K562 (cell line): ENCODE measurements around the gene SCIN. TPM values are rescaled to one million over a fixed set of nuclear protein-coding genes. Genes with fewer than 3 reads are reported as not detected.

Experiments used
- ARID1B ChIP-seq: fragments of 450-650 bp; IDR thresholded peaks from 2 replicates; pipeline ENCODE4 v1.6.1; 2016; ENCODE audit warnings: antibody characterized with exemption, mild to moderate bottlenecking, inconsistent platforms
- E2F5 ChIP-seq: sonication (generic); formaldehyde crosslinking; IDR thresholded peaks from 2 replicates; pipeline ENCODE4 v1.8.0; 2022; ENCODE audit warnings: mild to moderate bottlenecking, missing genetic modification reagents
- FOXO4 ChIP-seq: fragments of 450-650 bp; formaldehyde crosslinking; IDR thresholded peaks from 2 replicates; pipeline ENCODE4 v1.4.0; 2020; ENCODE audit warnings: mild to moderate bottlenecking, moderate library complexity
- HIVEP1 ChIP-seq: fragments of 250-450 bp; sonication (Bioruptor Pico); IDR thresholded peaks from 2 replicates; pipeline ENCODE4 v1.4.0; 2020; ENCODE audit warnings: mild to moderate bottlenecking
- NEUROD1 ChIP-seq: fragments of 150-350 bp; IDR thresholded peaks from 2 replicates; pipeline ENCODE4 v1.6.1; 2014; ENCODE audit warnings: borderline replicate concordance, low read length, low read depth; ENCODE audit not compliant: partially characterized antibody
- NR2C1 ChIP-seq, 2 experiments: fragments of 450-650 bp; IDR thresholded peaks; 2 replicates each; pipeline ENCODE4 v1.6.1; 2017; ENCODE audit warnings: mild to moderate bottlenecking in 2 of 2, antibody characterized with exemption in 1 of 2, inconsistent platforms in 1 of 2, missing compliant biosample characterization in 1 of 2, missing genetic modification characterization in 1 of 2
- POLR2H ChIP-seq: IDR thresholded peaks from 2 replicates; pipeline ENCODE4 v1.6.1; 2016; ENCODE audit warnings: missing genetic modification characterization, low read depth, mild to moderate bottlenecking, control low read depth, missing compliant biosample characterization, moderate library complexity
- POLR3G ChIP-seq: IDR thresholded peaks from 2 replicates; pipeline ENCODE4 v1.6.1; 2011; ENCODE audit not compliant: insufficient read length, insufficient replicate concordance; ENCODE audit errors: extremely low read depth
- RBM22 ChIP-seq: fragments of 200-400 bp; formaldehyde crosslinking; IDR thresholded peaks from 2 replicates; pipeline ENCODE4 v1.6.1; 2018; ENCODE audit warnings: low read length, low read depth; ENCODE audit not compliant: poor library complexity, severe bottlenecking
- TBP ChIP-seq: optimal IDR thresholded peaks from 2 replicates; pipeline ENCODE3; 2011; ENCODE audit warnings: low read depth, low read length, improper control_type of control experiment
- ZBTB11 ChIP-seq, 3 experiments: fragments of 200-800 bp in 1 of 3; fragments of 250-450 bp in 1 of 3; fragments of 450-650 bp in 1 of 3; sonication (Bioruptor Pico) in 1 of 3; sonication (Bioruptor generic) in 1 of 3; formaldehyde crosslinking in 1 of 3; IDR thresholded peaks; 2 replicates each; pipeline versions ENCODE4 v1.6.1 to v1.8.0; 2016 to 2022; ENCODE audit warnings: mild to moderate bottlenecking in 2 of 3, missing genetic modification characterization in 2 of 3, missing compliant biosample characterization in 1 of 3, moderate library complexity in 1 of 3
- ZBTB12 ChIP-seq: fragments of 250-450 bp; sonication (Bioruptor Pico); IDR thresholded peaks from 2 replicates; pipeline ENCODE4 v1.4.0; 2020
- ZNF274 ChIP-seq: IDR thresholded peaks from 2 replicates; pipeline ENCODE4 v1.6.1; 2011; ENCODE audit warnings: low read depth, mild to moderate bottlenecking, low read length, moderate library complexity, borderline replicate concordance
- ZNF280B ChIP-seq: fragments of 250-450 bp; sonication (Bioruptor Pico); IDR thresholded peaks from 2 replicates; pipeline ENCODE4 v1.5.1; 2021; ENCODE audit warnings: mild to moderate bottlenecking
- polyA plus RNA-seq, 8 experiments: library from polyadenylated mRNA; depleted of rRNA in 4 of 8; stranded (reverse) in 5 of 8; unstranded in 3 of 8; fragments of >200 nt; fragmentation: Nextera tagmentation in 2 of 8; fragmentation: Illumina TruSeq in 1 of 8; extraction: Ambion mirVana in 2 of 8; extraction: Trizol in 1 of 8; gene quantifications; 2 replicates each; pipeline versions ENCODE4 v1.2.1 to v1.2.3, GENCODE V29; 2011 to 2014; ENCODE audit warnings: inconsistent platforms in 1 of 8, missing spikeins in 1 of 8
- total RNA-seq, 7 experiments: library from RNA; depleted of rRNA in 6 of 7; stranded (reverse); fragments of >200 nt in 6 of 7; fragmentation: Illumina TruSeq in 2 of 7; extraction: Trizol in 2 of 7; gene quantifications; 2 replicates each; pipeline versions ENCODE4 v1.2.1 to v1.2.3, GENCODE V29; 2011 to 2021; ENCODE audit warnings: low replicate concordance in 1 of 7
- TF ChIP-seq, protein P1 (sequence below): sonication (generic); formaldehyde crosslinking; IDR thresholded peaks from 2 replicates; pipeline ENCODE4 v1.4.0; 2020; ENCODE audit warnings: mild to moderate bottlenecking, missing genetic modification reagents

SCIN gene
- total and polyA plus RNA-seq, 9 of the 15 experiments (the other 6 are each of a cell fraction or from before 2014, with no cell fraction given) = 0.67 to 18.2 (median 10.6) TPM

- TF ChIP-seq, protein P1, sequence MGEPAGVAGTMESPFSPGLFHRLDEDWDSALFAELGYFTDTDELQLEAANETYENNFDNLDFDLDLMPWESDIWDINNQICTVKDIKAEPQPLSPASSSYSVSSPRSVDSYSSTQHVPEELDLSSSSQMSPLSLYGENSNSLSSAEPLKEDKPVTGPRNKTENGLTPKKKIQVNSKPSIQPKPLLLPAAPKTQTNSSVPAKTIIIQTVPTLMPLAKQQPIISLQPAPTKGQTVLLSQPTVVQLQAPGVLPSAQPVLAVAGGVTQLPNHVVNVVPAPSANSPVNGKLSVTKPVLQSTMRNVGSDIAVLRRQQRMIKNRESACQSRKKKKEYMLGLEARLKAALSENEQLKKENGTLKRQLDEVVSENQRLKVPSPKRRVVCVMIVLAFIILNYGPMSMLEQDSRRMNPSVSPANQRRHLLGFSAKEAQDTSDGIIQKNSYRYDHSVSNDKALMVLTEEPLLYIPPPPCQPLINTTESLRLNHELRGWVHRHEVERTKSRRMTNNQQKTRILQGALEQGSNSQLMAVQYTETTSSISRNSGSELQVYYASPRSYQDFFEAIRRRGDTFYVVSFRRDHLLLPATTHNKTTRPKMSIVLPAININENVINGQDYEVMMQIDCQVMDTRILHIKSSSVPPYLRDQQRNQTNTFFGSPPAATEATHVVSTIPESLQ = no peak
- peak; percentile 33 for TF ChIP-seq ARID1B
- 0 out of 6 replicates have a peak, but pooled peaks of 1 of the 3 experiments have one; percentile 36 for TF ChIP-seq ZBTB11 (CRISPR knock-in tag; IDR thresholded peaks at IDR 0.05)
- no peak for TF ChIP-seq NEUROD1
- TF ChIP-seq NR2C1 (IDR thresholded peaks at IDR 0.05) = no peak
- TF ChIP-seq NR2C1 (tag; IDR thresholded peaks at IDR 0.05) = no peak
- TF ChIP-seq POLR2H = peak; percentile 41; the same call in 1 of the 2 replicates
- TF ChIP-seq ZNF274 = no peak
- no peak for TF ChIP-seq ZBTB12 (CRISPR knock-in tag)
- no peak for TF ChIP-seq FOXO4 (CRISPR knock-in tag)
- no peak for TF ChIP-seq HIVEP1 (CRISPR knock-in tag)
- TF ChIP-seq POLR3G = no peak
- peak; percentile 38 for TF ChIP-seq TBP
- TF ChIP-seq ZNF280B (CRISPR knock-in tag) = no peak
- no peak for TF ChIP-seq RBM22
- TF ChIP-seq E2F5 (CRISPR knock-in tag) = no peak
These were observed 14.4 kb downstream of the SCIN start (continued) for GRCh38 chr7:12584930-12585329.
